C4-2B (cell line): ENCODE measurements around the gene DDX55.

Experiments used
- ZFX ChIP-seq: fragments of 450-650 bp; IDR thresholded peaks from 2 replicates; pipeline ENCODE4 v1.6.1; 2017
- TF ChIP-seq, protein P1 (sequence below): fragments of 450-650 bp; conservative IDR thresholded peaks from 2 replicates; pipeline ENCODE4 v1.5.1; 2017; ENCODE audit warnings: mild to moderate bottlenecking

DNA sequence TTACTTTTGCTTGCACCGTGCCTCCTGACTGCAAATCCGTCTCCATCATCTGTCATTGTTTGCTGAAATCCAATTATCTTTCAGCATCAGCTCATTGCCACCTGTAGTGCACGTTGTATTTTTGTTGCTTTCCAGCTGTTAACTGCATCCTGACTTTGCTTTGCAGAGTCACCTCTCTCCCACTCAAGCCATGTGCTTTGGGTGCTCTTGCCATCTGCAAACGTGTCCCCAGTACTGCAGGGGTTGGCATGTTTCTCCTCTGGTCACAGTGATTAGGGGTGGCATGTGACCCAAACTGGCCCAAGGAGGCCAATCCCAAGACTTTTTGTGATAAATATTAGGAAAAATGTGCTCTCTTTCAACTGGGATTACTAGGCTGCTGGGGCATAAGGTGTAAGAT is 28.0 kb upstream of the DDX55 start:
- TF ChIP-seq, protein P1, sequence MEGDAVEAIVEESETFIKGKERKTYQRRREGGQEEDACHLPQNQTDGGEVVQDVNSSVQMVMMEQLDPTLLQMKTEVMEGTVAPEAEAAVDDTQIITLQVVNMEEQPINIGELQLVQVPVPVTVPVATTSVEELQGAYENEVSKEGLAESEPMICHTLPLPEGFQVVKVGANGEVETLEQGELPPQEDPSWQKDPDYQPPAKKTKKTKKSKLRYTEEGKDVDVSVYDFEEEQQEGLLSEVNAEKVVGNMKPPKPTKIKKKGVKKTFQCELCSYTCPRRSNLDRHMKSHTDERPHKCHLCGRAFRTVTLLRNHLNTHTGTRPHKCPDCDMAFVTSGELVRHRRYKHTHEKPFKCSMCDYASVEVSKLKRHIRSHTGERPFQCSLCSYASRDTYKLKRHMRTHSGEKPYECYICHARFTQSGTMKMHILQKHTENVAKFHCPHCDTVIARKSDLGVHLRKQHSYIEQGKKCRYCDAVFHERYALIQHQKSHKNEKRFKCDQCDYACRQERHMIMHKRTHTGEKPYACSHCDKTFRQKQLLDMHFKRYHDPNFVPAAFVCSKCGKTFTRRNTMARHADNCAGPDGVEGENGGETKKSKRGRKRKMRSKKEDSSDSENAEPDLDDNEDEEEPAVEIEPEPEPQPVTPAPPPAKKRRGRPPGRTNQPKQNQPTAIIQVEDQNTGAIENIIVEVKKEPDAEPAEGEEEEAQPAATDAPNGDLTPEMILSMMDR = no peak
- no peak for TF ChIP-seq ZFX
